H1 (cell line): ENCODE results near the gene GSDME. TPM values are rescaled to one million over a fixed set of nuclear protein-coding genes. Genes with fewer than 3 reads are reported as not detected.
A peak's percentile ranks its signal among the peaks of the same experiment; 100 is the strongest.

Experiments
- CTCF ChIA-PET: fragments of 300-600 bp; sonication (Branson Sonifier 250); formaldehyde crosslinking; loops from one replicate; lab custom pipeline; 2021; ENCODE audit not compliant: partially characterized antibody; lab: Charles Lee
- POLR2A ChIA-PET: fragments of 300-600 bp; sonication (Branson Sonifier 250); formaldehyde crosslinking; loops from one replicate; lab custom pipeline; 2021; ENCODE audit warnings: inconsistent platforms; ENCODE audit not compliant: partially characterized antibody; lab: Charles Lee
- DNase-seq, 2 experiments: peaks; one replicate each; pipeline versions ENCODE4 v3.0.0 to v3.0.0-alpha.2; 2010 to 2022; ENCODE audit warnings: low spot score in 2 of 2, low read depth in 1 of 2, mixed read lengths in 1 of 2
- FAIRE-seq: peaks from 2 replicates; lab custom pipeline; 2011; peaks lifted over from hg19 to GRCh38; lab: Jason Lieb, UNC
- H2AFZ ChIP-seq: 2 replicates; pipeline ENCODE4 v1.8.1; 2012; ENCODE audit warnings: low read length, inconsistent platforms
- H2AK5ac ChIP-seq: 2 replicates; pipeline ENCODE4 v1.6.1; 2013; ENCODE audit warnings: low read depth, low read length
- H2BK120ac ChIP-seq: replicated peaks from 2 replicates; pipeline ENCODE3; 2013; ENCODE audit warnings: low read depth, low read length, inconsistent platforms
- H2BK12ac ChIP-seq: 2 replicates; pipeline ENCODE4 v1.6.1; 2013; ENCODE audit warnings: low read depth, low read length
- H2BK15ac ChIP-seq: 2 replicates; pipeline ENCODE4 v1.6.1; 2013; ENCODE audit warnings: low read length
- H2BK20ac ChIP-seq: 2 replicates; pipeline ENCODE4 v1.6.1; 2013; ENCODE audit warnings: low read length
- H2BK5ac ChIP-seq: 2 replicates; pipeline ENCODE4 v1.6.1; 2013; ENCODE audit warnings: low read depth, low read length
- H3K14ac ChIP-seq: 2 replicates; pipeline ENCODE4 v1.6.1; 2013; ENCODE audit warnings: inconsistent platforms; ENCODE audit not compliant: insufficient read length
- H3K18ac ChIP-seq: 2 replicates; pipeline ENCODE4 v1.6.1; 2013; ENCODE audit warnings: low read length; ENCODE audit errors: extremely low read depth
- H3K23ac ChIP-seq: 2 replicates; pipeline ENCODE4 v1.6.1; 2013; ENCODE audit warnings: inconsistent platforms; ENCODE audit not compliant: insufficient read length
- H3K23me2 ChIP-seq: 2 replicates; pipeline ENCODE4 v1.6.1; 2013; ENCODE audit warnings: low read depth, low read length
- H3K27ac ChIP-seq: 2 replicates; pipeline ENCODE4 v1.6.1; 2011; ENCODE audit warnings: low read depth, low read length, inconsistent platforms
- H3K27me3 ChIP-seq, 4 experiments: replicated peaks in 1 of 4; 1 replicate in 1 of 4; 2 replicates in 3 of 4; pipeline versions ENCODE4 v1.6.1 to v1.8.1; 2011 to 2013; ENCODE audit warnings: low read length in 3 of 4, mild to moderate bottlenecking in 3 of 4, inconsistent platforms in 2 of 4, mixed read lengths in 2 of 4, moderate library complexity in 1 of 4; ENCODE audit not compliant: control insufficient read depth in 3 of 4, insufficient read depth in 3 of 4; ENCODE audit errors: extremely low read depth in 1 of 4
- H3K36me3 ChIP-seq, 4 experiments: 2 replicates each; pipeline versions ENCODE4 v1.6.1 to v1.8.1; 2011 to 2013; ENCODE audit warnings: mild to moderate bottlenecking in 4 of 4, low read length in 3 of 4, moderate library complexity in 2 of 4, control low read depth in 1 of 4, inconsistent platforms in 1 of 4; ENCODE audit not compliant: insufficient read depth in 4 of 4, control insufficient read depth in 2 of 4
- H3K4ac ChIP-seq: replicated peaks from 2 replicates; pipeline ENCODE3; 2013; ENCODE audit warnings: low read length, low read depth, mixed read lengths, inconsistent platforms; ENCODE audit not compliant: insufficient read length
- H3K4me1 ChIP-seq, 4 experiments: replicated peaks in 1 of 4; 1 replicate in 1 of 4; 2 replicates in 3 of 4; pipeline versions ENCODE4 v1.6.1 to v1.8.1; 2011 to 2013; ENCODE audit warnings: low read length in 3 of 4, inconsistent platforms in 2 of 4, mixed read lengths in 1 of 4; ENCODE audit not compliant: insufficient read depth in 4 of 4, control insufficient read depth in 3 of 4
- H3K4me2 ChIP-seq, 2 experiments: 2 replicates each; pipeline versions ENCODE4 v1.6.1 to v1.8.1; 2011 to 2013; ENCODE audit warnings: low read depth in 2 of 2, low read length in 2 of 2, control low read depth in 1 of 2, inconsistent platforms in 1 of 2, mild to moderate bottlenecking in 1 of 2; ENCODE audit not compliant: insufficient read depth in 1 of 2
- H3K4me3 ChIP-seq, 4 experiments: fragments of 200-600, 300-600 bp in 1 of 4; sonication (generic), shearing (Covaris generic), sonication (Bioruptor Twin) in 1 of 4; 2 replicates each; pipeline versions ENCODE4 v1.5.1 to v1.8.1; 2011 to 2016; ENCODE audit warnings: low read length in 4 of 4, low read depth in 3 of 4, control low read depth in 2 of 4, inconsistent platforms in 2 of 4, mild to moderate bottlenecking in 2 of 4, mixed read lengths in 1 of 4, moderate library complexity in 1 of 4; ENCODE audit not compliant: insufficient read depth in 2 of 4; ENCODE audit errors: extremely low read depth in 1 of 4
- H3K56ac ChIP-seq: replicated peaks from 2 replicates; pipeline ENCODE3; 2013; ENCODE audit warnings: low read depth, mild to moderate bottlenecking, mixed read lengths, low read length, inconsistent platforms; ENCODE audit not compliant: insufficient read length
- H3K79me1 ChIP-seq: 2 replicates; pipeline ENCODE4 v1.6.1; 2013; ENCODE audit warnings: low read depth, low read length, control low read depth
- H3K79me2 ChIP-seq, 2 experiments: 2 replicates each; pipeline versions ENCODE4 v1.6.1 to v1.8.1; 2012 to 2013; ENCODE audit warnings: low read length in 2 of 2, mild to moderate bottlenecking in 2 of 2, inconsistent platforms in 1 of 2; ENCODE audit not compliant: insufficient read depth in 2 of 2, control insufficient read depth in 1 of 2
- H3K9ac ChIP-seq, 4 experiments: replicated peaks in 1 of 4; 1 replicate in 1 of 4; 2 replicates in 3 of 4; pipeline versions ENCODE4 v1.6.1 to v1.8.1; 2011 to 2013; ENCODE audit warnings: low read depth in 3 of 4, low read length in 3 of 4, control low read depth in 2 of 4, mild to moderate bottlenecking in 2 of 4, moderate library complexity in 2 of 4, inconsistent platforms in 1 of 4; ENCODE audit errors: extremely low read depth in 1 of 4
- H3K9me3 ChIP-seq, 2 experiments: 2 replicates each; pipeline versions ENCODE4 v1.6.1 to v1.8.1; 2012 to 2013; ENCODE audit warnings: mild to moderate bottlenecking in 2 of 2, moderate library complexity in 2 of 2, control low read depth in 1 of 2, inconsistent platforms in 1 of 2, low read depth in 1 of 2, low read length in 1 of 2, mixed read lengths in 1 of 2; ENCODE audit not compliant: insufficient read depth in 2 of 2
- H4K20me1 ChIP-seq, 2 experiments: replicated peaks in 1 of 2; 2 replicates each; pipeline versions ENCODE3 to v1.8.1; 2011 to 2013; ENCODE audit warnings: inconsistent platforms in 2 of 2, low read length in 2 of 2, mild to moderate bottlenecking in 1 of 2; ENCODE audit not compliant: insufficient read depth in 2 of 2, control insufficient read depth in 1 of 2
- H4K5ac ChIP-seq: 2 replicates; pipeline ENCODE4 v1.6.1; 2013; ENCODE audit warnings: low read length, low read depth, mixed read lengths, inconsistent platforms; ENCODE audit not compliant: insufficient read length
- H4K8ac ChIP-seq: 2 replicates; pipeline ENCODE4 v1.8.0; 2013; ENCODE audit warnings: mild to moderate bottlenecking, moderate library complexity, low read length, inconsistent platforms; ENCODE audit not compliant: insufficient read depth; ENCODE audit errors: extremely low read depth
- H4K91ac ChIP-seq: replicated peaks from 2 replicates; pipeline ENCODE3; 2013; ENCODE audit warnings: low read length, mixed read lengths, inconsistent platforms; ENCODE audit not compliant: insufficient read length
- SIX5 ChIP-seq: IDR thresholded peaks from 2 replicates; pipeline ENCODE4 v1.6.1; 2011; ENCODE audit warnings: mild to moderate bottlenecking, low read depth, low read length
- SP1 ChIP-seq: IDR thresholded peaks from 2 replicates; pipeline ENCODE4 v1.6.1; 2011; ENCODE audit warnings: low read depth, low read length
- TAF1 ChIP-seq: IDR thresholded peaks from 2 replicates; pipeline ENCODE4 v1.6.1; 2011; ENCODE audit warnings: mild to moderate bottlenecking, low read depth, low read length
- WGBS, 2 experiments: shearing (Covaris generic) in 1 of 2; methylation state at CpG; one replicate each; pipeline versions ENCODE4 v1.1.6 to v1.1.7; 2013 to 2015; ENCODE audit warnings: low lambda C conversion rate in 2 of 2, mixed read lengths in 2 of 2, inconsistent platforms in 1 of 2, low coverage in 1 of 2, missing lambda C conversion rate in 1 of 2; ENCODE audit not compliant: insufficient replicate concordance in 2 of 2, insufficient coverage in 1 of 2, insufficient read length in 1 of 2; ENCODE audit errors: extremely low coverage in 1 of 2, missing lambda C conversion rate in 1 of 2; 5-methylcytosine and 5-hydroxymethylcytosine counted together
- polyA plus RNA-seq, 7 experiments: library from polyadenylated mRNA; depleted of rRNA in 3 of 7; stranded (reverse) in 5 of 7; unstranded in 2 of 7; fragments of >200 nt in 5 of 7; fragments of 200-250 nt in 2 of 7; gene quantifications; 1 replicate in 5 of 7; 2 replicates in 1 of 7; 4 replicates in 1 of 7; pipeline versions ENCODE4 v1.2.1 to v1.2.3, GENCODE V29; 2011 to 2013; ENCODE audit warnings: missing spikeins in 2 of 7, mixed read lengths in 2 of 7
- total RNA-seq: library from RNA; stranded (reverse); fragmentation: NEBNext Ultra II Directional; extraction: Animal tissue kit (Norgen Biotek cat#: 25700); gene quantifications from 2 replicates; pipeline ENCODE4 v1.2.1, GENCODE V29; 2021
- TF ChIP-seq, protein P1 (sequence below): IDR thresholded peaks from 2 replicates; pipeline ENCODE4 v1.6.1; 2012; ENCODE audit warnings: low read length, inconsistent platforms

The GSDME gene
- total and polyA plus RNA-seq, 2 of the 8 experiments (the other 6 are each of a cell fraction or from before 2014, with no cell fraction given): 5.4 to 7.6 TPM

DNA sequence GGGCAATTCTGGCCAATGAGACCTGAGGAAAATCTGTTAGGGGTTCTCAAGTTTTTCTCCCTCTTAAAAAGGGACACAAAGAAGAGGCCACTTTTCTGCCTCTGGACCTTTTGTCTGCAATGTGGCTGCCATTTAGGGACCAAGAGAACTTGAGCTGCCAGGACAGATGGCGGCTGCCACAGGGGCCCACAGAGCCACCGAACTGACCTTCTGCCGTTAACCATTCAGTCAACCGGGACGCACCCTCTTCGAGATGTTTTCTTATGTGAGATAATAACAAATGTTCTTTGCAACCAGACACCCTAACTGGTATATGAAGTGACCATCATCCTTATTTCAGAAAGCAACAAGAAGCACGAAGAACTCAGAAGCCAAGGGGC, 29.2 kb downstream of the GSDME start:
- no peak for DNase-seq
- Histone ChIP-seq H4K20me1 (no peaks in the 10 kb centered on the region), H3K14ac (no peak overlapping the region), H4K91ac (no peak overlapping the region), H3K4ac (no peak overlapping the region), H3K27me3 (no peaks in the 10 kb centered on the region; a peak in 1 of 7 replicates), H3K36me3 (no peaks in the 10 kb centered on the region; a peak in 1 of 8 replicates), H3K79me2 (no peaks in the 10 kb centered on the region), H2BK15ac (no peak overlapping the region), H2AFZ (no peak overlapping the region), H4K5ac (no peak overlapping the region), H3K9ac (no peak overlapping the region), H3K56ac (no peak overlapping the region), H3K9me3 (no peaks in the 10 kb centered on the region), H3K79me1 (no peaks in the 10 kb centered on the region), H2BK120ac (no peak overlapping the region), H3K4me2 (no peak overlapping the region), H3K18ac (no peak overlapping the region), H3K4me1 (peaks cover 2 to 17% (median 11%) of the 10 kb centered on the region in 4 experiments; a peak in 6 of 7 replicates), H2BK5ac (no peak overlapping the region), H3K23ac (no peak overlapping the region), H4K8ac (no peak overlapping the region), H3K4me3 (no peak overlapping the region), H2BK12ac (no peak overlapping the region), H3K23me2 (no peaks in the 10 kb centered on the region), H2AK5ac (no peak overlapping the region), H2BK20ac (0 out of 2 replicates have a peak overlapping the region, but pooled peaks have one; percentile 83), H3K27ac (no peak overlapping the region)
- TF ChIP-seq, protein P1, sequence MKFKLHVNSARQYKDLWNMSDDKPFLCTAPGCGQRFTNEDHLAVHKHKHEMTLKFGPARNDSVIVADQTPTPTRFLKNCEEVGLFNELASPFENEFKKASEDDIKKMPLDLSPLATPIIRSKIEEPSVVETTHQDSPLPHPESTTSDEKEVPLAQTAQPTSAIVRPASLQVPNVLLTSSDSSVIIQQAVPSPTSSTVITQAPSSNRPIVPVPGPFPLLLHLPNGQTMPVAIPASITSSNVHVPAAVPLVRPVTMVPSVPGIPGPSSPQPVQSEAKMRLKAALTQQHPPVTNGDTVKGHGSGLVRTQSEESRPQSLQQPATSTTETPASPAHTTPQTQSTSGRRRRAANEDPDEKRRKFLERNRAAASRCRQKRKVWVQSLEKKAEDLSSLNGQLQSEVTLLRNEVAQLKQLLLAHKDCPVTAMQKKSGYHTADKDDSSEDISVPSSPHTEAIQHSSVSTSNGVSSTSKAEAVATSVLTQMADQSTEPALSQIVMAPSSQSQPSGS: no peak
- TF ChIP-seq SP1 (no peak), TAF1 (no peak), SIX5 (no peak)
- ChIA-PET CTCF (interaction anchor here (0.6 kb wide), 1 partner anchor 1007 kb away, joined by 4 read pairs; no protein-coding TSS in a partner anchor), POLR2A (no interaction called here)
- WGBS, 2 experiments: 95% methylated on average over 7 of the region's 7 CpGs; no CpG with 5 or more reads in 1 of the 2 experiments
- FAIRE-seq: no peak
